SHP77 treated with DMSO at 0.1 percent for 48 hours (cell line): ENCODE results near the gene ADCY7.

ENCODE experiments used
- DNase-seq: peaks from one replicate; lab custom pipeline; 2025; lab: John Stamatoyannopoulos, UW

The ADCY7 gene

DNA sequence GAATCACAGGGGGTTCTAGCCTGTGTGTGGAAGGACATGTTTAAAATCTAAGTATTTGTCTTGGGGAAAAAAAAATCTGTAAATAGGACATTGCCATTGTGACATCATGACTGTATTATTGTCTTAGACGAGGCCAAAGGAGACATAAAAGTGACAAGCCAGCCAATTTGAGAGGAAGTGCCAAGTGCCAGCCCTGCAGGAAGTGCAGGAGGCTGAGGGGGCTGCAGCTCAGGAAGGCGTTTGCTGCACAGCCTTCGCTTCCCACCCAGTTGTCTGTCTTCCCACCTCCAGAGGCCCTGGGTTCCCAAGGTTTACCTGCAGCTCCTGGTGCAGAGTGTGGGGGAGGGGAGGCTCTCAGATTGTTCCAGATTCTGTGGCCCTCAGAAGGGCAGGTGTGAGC lies 1.3 kb downstream of the ADCY7 start:
- no peak for DNase-seq

DNA sequence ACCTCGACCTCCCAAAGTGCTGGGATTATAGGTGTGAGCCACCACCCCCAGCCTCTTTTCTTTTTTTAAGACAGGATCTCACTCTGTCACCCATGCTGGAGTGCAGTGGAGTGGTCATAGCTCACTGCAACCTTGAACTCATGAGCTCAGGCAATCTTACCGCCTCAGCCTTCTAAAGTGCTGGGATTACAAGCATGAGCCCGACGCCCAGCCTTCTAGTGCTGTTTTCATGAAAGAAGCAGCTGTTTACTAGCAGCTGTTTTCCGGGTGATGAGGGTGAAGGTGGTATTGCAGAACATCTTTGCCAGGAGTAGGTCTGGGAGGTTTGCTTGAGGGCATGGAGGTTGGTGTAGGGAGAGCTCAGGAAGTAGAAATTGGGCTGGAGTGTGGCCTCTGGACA lies 2.0 kb downstream of the ADCY7 start:
- no peak for DNase-seq

DNA sequence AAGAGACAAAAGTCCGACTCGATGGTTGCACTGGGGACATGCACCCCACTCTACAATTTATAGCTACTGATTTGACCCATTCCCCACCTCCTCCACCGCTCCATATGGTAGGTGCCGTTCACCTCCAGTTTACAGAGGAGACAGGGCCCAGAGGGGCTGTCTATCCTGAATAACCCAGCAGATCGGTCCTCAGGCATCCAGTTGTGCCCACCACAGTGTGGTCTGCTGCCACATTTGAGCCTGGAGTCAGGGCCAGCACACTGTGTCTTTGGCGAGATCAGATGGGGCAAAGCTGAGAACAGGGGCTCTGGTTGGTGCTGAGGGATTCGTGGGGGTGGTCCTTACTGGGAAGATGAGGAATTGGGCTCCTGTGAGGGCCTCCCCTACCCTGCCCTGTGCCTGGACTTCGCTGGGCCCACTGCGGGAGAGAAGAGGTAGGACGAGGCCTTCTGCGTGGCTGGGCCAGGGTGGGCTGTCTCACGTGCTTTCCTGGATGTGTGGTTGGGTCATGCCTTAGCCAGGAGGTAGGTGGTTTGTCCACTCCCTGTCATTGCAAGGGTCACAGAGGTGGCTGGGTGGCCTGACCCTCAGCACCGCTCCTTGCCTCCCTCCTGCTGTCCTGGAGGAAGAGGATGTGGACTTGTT lies 2.8 kb downstream of the ADCY7 start:
- no peak for DNase-seq

DNA sequence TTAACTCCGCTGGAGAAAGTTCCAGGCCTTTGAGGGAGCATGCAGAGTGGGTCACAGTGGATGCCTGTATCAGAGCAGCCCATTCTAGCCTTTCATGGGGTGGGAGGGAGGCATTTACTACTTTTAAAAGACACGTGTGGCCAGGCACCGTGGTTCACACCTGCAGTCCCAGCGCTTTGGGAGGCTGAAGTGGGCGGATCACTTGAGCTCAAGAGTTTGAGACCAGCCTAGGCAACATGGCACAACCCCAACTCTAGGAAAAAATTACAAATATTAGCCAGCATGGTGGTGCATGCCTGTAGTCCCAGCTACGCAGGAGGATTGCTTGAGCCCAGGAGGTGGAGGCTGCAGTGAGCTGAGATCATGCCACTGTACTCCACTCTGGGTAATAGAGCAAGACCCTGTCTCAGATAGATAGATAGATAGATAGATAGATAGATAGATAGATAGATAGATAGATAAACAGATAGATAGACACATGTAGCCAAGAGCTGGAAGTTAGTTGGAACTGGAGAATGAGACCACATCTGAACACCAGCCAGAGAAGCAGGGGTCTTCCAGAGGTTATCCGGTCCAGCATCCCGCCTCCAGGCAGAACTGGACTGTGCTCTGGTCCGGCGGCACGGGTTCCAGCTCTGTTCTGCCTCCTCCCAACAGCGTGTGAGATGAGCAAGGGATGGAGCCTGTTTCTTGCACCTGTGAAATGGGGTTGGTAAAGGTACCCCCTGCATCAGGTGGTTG lies 3.6 kb downstream of the ADCY7 start:
- no peak for DNase-seq

DNA sequence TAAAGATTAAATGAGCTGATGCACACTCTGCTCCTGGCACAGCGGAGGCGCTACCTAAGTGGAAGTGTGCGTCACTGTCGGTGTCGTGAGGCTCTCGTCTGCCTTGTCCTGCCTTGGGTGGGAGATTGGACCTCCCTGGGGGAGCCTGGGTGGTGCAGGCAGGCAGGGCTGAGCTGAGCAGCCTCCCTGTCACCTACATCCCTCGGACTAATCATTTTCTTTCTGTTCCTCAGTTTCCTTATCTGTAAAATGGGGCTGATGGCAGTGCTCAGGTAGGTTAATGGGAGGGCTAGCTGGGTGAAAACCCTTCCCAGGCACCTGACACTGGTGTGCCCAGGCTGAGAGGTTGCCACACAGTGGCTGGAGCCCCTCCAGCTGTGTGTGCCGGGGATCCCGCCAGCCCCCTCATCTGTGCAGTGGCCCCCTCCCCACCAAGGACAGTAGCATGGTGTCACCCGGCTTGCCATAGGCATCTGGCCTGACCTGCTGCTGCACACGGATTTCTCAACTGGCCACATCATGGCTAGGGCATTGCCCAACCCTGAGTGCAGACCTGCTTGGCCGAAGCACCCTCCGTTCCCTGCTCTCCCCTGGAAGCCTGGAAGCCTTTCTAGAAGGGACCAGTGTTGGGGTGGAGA lies 4.3 kb downstream of the ADCY7 start:
- no peak for DNase-seq

DNA sequence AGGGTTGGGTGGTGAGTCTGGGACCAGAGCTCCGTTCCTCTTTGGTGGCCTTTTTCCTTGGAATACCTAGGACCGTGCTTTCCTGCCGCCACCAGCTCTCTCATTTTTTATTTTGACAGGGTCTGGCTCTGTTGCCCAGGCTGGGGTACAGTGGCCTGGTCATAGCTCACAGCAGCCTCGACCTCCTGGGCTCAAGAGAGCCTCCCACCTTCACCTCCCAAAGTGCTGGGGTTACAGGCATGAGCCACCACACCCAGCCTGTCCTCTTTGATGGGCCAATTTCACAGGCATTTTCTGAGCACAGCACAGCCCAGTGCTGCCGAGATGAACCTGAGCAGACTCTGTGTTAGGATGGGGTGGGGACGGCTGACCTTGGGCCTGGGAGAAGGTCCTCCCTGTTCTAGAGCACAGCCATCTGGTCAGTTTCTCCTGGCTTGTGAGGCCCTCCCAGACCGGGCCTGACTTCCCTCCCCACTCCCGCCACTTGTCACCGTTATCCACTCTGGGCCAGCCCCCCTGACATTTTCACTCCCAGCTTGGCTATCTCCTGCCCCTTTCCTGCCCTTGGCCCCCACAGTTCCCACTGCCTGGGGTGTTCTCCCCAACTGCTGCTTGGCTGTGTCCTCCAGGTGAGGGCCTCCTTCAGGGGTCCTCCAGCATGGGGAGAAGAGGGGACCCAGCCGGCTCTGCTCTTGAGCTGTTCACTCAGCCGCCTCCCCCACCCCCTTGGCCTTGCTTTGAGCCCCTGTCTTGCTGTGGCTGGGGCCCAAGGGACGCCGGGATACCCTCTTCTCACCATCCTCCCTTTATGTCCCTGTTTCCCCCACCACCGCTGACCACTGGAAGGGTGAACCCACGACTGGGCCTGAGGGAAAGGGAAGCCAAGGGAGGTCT lies 5.0 kb downstream of the ADCY7 start:
- DNase-seq: no peak

DNA sequence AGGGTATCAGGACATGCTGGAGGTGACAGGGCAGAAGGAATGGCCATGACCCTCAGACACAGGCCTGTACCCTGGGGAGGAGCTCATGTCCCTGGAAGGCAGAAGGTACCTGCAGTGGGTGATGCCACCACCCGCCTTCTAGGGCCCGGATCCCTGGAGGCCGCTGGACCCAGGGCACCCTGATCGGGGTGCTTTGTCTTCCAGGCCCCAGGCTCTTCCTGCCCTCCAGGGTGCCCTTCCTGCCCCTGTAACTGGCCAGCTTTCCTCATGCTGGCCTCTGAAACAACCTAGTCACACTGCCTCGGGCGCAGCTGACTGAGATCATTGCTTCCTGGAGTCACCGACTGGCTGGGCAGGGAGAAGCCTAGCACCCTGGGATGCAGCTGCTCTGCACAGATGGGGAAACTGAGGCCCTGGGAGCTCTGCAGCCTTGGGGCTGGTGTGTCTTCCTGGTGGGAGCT lies 5.8 kb downstream of the ADCY7 start:
- DNase-seq: no peak

DNA sequence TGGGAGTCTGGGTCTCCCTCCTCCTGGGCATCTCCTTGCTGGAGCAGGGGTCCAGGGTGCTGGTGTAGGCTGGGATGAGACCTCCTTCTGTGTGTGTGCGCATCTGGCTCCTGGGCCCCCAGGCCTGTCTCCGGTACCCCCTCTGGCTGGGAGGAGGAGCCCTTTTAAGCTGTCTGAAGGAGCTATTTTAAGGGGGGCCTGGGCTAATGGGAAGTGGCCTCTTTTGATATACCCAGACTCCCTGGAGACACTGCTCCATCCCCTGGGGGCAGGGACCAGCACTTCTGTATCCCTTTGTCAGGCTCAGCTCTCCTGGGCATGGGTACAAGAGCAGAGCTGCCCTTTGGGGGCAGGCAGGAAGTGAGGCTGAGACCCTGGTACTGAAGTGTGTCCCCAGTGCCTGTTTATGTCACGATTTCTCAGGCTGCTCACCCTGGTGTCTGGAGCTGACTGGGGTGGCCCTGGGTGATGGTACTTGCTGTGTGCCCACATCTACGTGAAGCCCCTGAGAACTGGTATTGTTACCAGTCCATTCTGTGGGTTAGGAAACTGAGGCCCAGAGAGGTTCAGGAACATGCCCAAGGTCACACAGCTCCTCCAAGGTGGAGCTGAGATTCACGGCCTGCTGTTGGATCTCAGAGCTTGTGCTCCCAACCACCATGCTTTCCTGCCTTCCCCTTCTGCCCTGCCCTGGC lies 6.5 kb downstream of the ADCY7 start:
- no peak for DNase-seq

DNA sequence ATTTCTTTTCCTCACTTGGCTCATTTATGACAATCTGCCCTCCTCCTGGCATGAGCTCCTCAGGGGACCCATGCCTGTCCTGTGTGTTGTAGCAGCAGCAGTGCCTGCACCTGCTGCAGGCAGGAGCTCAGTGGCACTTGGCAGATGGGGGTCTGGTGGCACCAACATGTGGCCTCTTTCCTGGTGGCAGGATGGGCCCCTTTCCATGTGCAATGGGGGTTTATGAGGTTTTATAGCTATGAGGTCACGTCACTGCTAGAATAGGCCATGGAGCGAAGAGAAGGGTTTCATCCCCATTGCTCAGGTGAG lies 7.0 kb downstream of the ADCY7 start:
- no peak for DNase-seq

DNA sequence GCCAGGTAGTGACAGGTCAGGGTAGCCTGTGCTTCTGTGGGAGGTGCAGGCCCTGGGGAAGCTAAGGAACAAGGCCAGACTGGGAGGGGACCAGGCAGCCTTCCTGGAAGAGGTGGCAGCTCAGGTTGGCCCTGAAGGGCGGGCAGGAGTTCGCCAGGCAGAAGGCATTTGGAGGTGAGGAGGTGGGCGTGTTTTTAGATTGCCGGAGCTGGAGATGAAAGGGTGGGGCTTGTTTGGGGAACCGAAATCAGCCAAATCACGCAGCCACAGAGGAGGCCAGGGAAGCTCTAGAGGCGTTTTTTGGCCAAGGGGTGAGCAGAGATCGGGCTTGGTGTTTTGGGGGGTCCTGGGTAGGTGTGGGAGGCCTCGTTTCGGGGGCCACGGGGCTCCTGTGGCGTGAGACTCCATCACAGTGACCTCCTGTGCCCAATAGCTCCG lies 7.6 kb downstream of the ADCY7 start:
- DNase-seq: no peak

DNA sequence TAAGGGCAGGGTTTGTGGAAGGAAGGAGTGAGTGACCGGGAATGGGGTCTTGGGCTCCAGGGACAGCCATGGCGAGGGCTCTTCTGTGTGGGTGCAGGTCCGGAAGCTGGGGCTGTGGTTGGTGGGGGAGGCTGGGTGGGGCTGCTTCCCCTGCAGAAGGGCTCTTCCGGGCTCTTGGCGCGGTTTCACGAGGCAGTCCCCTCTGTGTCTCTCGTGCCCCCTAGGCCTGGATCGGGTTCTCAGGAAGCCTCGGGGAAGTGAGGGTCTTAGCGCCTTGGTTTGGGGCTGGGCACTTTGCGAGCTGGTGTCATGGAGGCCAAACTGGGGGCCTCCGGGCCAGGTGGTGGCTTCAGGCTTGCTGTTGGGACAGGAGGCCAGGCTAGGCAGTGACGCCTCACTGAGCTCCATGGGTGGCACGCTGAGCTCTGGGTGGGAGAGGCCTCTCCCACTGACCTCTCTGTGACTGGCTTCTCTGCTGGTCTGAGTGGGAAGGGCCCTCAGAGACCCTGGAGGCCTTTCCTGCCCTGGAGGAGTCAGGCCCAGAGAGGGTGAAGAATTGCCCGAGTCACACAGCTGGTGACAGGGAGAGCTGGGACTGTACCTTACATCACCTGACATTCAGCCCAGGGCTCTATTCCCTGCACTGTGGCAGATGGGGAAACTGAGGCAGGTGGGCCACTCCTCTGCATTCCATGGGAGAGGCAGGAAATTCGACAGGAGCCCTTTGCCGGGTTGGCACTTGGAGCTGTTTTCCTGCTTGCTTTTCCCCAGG lies 8.2 kb downstream of the ADCY7 start:
- DNase-seq: no peak

DNA sequence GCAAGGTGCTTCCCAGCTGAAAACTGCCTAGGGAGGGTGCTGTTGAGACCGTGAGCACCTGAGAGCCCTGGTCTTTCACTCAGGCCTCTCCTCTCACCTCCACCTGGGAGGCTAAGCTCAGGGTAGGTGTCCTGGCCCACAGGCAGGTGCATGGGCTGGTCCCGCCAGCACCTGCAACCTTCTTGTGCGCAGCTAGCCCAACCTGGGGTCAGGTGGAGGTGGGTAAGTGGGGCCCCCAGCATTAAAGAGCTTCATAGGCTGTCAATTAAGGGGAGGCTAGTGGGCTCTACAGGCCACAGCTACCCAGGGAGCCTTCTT lies 8.7 kb downstream of the ADCY7 start:
- no peak for DNase-seq

DNA sequence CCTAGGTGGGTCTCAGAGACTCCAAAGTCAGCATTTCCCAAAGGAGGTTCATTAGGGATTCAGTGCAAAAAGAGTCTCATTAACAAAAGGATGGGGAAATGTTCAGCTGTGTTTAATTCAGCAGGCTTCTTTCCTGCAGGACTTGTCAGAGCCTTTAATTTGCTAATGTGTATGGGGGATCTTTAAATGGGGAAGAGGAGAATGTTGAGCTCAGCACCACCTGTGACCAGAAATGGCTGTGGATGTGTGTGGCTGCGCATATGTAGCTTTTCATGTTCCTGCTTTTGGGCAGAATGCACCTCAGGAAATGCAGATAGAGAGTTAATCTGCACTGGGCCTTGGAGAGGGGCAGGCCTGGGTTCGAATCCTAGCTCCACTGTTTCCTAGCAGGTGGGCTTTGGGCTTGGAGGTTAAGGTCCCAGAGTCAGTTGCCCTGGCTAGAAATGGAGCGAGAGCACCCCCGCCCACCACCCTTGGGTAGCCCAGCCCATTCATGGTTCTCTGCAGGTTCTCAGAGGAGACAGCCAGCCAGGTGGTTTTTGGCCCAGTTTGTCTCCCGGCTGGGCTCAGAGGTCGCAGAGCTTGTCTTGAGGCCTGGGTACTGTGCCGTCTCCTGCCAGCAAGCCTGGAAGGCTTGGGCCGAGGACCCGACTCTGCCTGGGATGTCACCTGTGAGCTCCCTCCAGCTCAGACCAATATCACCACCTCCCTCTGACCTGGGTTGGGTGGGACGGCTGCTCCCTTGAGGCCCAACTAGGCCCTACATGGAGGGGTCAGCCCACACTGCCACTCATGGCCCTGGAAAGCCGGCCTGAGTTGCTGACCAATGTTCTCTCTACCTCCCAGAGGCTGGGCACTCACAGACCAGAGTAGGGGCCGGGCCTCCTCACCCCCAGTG lies 9.3 kb downstream of the ADCY7 start:
- DNase-seq: no peak

DNA sequence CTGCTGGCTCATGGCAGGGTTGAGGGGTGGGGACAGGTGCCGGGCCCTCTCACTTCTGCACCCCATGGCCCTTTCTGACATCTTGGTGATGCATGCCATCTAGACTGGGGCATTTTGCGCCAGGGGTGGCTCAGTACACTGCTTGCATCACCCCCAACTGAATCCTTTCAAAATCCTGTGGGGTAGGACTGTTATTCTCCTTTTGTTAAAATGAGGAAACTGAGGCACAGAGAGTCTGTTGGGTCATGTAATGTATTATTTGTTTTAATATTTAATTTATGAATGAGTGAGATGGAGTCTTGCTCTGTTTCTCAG lies 9.9 kb downstream of the ADCY7 start:
- DNase-seq: no peak

DNA sequence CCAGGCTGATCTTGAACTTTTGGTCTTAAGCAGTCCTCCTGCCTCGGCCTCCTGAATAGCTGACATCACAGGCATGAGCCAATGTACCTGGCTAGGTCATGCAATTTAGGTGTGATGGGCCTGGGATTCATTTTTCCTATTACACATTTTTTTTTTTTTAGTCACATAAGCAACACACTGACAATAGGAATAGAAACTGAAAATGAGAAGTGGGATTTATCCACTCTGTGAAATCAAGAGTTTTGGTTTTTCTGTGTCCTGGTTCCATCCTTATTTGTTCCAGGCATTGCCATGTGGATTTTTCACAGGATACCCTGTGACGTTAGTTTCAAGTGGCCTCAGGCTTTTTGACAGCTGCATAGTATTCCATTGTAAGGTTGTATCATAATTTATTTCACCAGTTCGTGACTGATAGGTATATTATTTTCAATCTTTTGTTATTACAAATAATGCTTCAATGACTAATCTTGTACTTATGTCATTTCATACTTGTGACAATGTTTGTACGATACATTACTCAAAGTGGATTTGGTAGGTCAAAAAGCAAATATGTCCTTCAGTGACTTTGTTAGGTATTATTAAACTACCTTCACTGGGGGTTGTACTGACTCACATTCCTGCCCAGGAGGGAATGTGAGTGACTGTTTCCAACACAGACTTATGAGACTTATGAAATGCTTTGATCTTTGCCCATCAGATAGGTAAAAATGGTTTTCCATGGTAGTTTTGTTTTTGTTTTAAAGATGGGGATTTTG lies 10.6 kb downstream of the ADCY7 start:
- DNase-seq: no peak

DNA sequence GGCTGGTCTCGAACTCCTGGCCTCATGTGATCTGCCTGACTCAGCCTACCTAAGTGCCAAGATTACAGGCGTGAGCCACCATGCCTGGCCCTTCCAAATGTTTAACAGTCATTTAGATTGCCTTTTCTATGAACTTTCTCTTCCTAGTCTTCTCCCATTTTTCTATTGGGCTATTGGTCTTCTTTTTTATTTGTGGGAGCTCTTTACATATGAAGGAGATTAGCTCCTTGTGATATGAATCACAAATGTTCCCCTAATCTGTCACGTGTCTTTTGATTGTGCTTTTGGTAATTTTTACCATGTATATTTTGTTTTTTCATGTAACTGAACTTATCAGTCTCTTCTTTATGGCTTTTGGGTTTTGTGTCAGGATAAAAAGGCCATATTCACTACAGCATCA lies 11.9 kb downstream of the ADCY7 start:
- no peak for DNase-seq

DNA sequence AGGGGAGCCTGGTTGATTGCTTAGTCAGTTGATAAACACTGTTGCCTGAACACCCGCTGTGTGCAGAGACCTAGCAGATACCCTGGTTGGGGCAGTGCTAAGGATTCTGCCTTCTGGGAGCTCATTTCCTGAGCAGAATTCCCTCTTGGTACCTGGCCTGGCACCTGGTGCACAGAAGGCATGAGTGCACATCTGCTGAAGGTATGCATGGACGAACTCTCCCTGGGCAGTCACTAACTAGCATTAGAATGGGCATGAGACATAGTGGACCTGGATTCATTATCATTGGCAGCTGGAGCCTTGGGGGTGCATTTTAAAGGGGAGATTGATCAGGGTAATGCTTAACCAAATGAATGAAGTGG lies 13.1 kb downstream of the ADCY7 start:
- no peak for DNase-seq

DNA sequence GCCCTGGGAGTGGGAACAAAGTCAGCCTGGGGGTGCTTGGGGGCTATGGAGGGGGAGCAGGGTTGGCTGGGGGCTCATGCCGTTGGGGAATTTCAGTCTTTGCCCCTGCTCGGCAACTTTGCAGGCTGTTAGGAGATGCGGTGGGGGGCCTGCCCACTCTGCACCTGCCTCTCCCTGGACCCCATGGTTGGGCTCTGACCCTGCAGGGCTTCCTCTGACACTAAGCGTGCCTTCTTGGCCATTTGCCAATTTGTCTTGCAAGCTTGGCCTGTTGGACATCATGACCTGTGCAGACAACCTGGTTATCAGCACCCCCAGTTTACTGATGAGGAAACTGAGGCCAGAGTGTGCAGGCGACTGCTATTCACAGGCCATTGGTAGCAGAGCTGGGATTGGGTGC lies 14.6 kb downstream of the ADCY7 start:
- DNase-seq: no peak

DNA sequence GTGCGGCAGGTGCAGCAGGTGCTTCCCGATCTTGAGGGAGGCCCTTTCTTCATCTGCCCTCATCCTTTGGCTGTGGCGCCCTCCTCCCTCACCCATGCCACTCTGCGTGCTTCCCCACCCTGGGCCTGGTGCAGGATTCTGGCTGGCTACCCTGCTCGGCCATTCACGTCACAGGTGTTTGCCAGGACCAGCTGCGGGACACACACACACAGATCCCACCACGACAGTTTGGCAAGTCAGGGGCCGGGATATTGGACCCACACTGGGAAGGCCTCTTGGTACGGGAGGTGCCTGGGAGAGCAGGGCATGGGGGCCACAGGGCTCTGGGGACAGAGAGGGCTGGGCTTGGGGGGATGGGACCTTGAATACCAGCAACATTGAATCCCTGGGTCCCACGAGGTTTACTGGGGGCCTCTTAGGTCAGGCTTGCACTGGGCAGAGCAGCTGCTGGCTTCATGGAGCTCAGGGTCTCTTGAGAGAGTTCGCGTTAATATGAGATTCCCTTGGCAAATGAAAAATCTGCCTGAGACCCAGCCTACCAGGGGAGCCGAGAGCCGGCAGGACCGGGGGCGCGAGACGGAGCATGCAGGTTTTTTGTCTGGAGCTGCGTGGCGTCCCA lies 15.1 kb downstream of the ADCY7 start:
- no peak for DNase-seq
